Measurements from ENCODE around the gene PPFIA1.

PPFIA1 gene

DNA sequence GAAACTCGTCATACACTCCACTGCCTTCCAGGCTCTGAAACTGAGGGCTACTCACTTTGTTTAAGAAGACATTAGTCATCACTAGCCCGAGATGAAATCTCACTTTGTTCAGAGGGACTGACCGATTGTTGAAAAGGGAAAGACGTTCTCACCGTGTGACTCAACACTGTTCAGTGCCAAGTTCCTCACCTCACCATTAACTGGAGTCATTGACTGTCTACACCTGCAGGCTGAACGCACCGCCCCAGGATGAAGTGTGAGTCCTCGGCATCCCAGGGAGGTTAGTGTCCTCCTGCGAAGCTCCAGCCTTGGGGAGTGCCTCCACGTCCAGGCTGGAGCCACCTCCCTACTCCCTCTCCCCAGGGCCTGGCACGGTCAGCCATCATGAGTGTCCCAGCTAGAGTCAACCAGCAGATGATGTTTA is 37.0 kb upstream of the PPFIA1 start:
- Histone ChIP-seq H3K36me3 (ENCODE audit: control insufficient read depth in 5 of 5, insufficient read depth in 5 of 5, low read length in 5 of 5) (no peaks in the 10 kb centered on the region), H3K27me3 (ENCODE audit: control insufficient read depth in 5 of 5, insufficient read depth in 4 of 5, low read length in 5 of 5) (no peaks in the 10 kb centered on the region), H3K9me3 (ENCODE audit: control insufficient read depth in 5 of 5, low read length in 5 of 5) (peaks cover 0 to 6% (median 0%) of the 10 kb centered on the region in 5 donors), H3K4me3 (ENCODE audit: low read depth in 1 of 5, low read length in 5 of 5) (no peak overlapping the region), H3K27ac (ENCODE audit: low read depth, low read length) (no peak overlapping the region), H3K4me1 (ENCODE audit: control insufficient read depth in 5 of 5, insufficient read depth in 5 of 5, low read length in 5 of 5) (peaks cover 0 to 4% (median 0%) of the 10 kb centered on the region in 5 donors), H3K9ac (ENCODE audit: low read length in 5 of 5) (no peak overlapping the region)

DNA sequence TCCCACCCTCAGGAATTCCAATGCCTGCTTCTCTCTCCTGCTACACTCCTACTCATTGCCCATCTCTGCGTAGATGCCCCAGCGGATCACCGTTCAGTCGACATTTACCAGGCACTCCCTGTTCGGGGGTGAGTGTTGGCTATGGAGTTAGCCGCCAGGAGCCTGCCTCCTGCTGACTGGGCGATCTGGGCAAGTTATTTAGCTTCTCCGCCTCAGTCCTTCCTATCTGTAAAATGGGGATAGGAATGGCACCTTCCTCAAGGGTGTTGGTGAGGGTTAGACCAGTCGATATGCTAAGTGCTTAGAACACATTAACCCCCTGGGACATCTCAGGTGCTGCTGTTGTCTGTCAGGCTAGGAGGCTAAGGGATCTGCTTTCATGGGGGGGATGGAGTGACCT is 36.5 kb upstream of the PPFIA1 start:
- Histone ChIP-seq H3K36me3 (ENCODE audit: control insufficient read depth in 5 of 5, insufficient read depth in 5 of 5, low read length in 5 of 5) (no peaks in the 10 kb centered on the region), H3K4me1 (ENCODE audit: control insufficient read depth in 5 of 5, insufficient read depth in 5 of 5, low read length in 5 of 5) (peaks cover 0 to 4% (median 0%) of the 10 kb centered on the region in 5 donors), H3K27ac (ENCODE audit: low read depth, low read length) (no peak overlapping the region), H3K9me3 (ENCODE audit: control insufficient read depth in 5 of 5, low read length in 5 of 5) (peaks cover 0 to 6% (median 0%) of the 10 kb centered on the region in 5 donors), H3K27me3 (ENCODE audit: control insufficient read depth in 5 of 5, insufficient read depth in 4 of 5, low read length in 5 of 5) (no peaks in the 10 kb centered on the region), H3K4me3 (ENCODE audit: low read depth in 1 of 5, low read length in 5 of 5) (no peak overlapping the region), H3K9ac (ENCODE audit: low read length in 5 of 5) (no peak overlapping the region)

DNA sequence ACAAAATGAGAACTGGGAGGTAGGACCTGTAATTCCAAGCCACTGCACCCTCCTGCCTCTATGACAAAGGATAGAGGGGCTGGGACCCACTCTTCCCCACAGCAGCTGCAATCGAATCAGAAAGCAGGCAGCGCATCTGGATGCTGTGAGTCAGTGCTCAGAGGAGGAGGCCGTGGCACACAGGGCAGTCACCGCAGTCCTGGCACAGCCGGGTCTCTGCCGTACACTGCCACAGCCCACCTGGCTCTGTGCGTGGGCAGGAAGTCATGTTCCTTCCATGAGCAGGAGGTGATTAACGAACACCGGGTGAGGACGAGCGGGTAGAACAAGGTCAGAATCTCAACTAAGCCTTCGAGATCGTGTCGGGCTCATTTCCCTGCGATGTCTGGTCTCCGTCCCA is 30.2 kb upstream of the PPFIA1 start:
- Histone ChIP-seq H3K4me3 (ENCODE audit: low read depth in 1 of 5, low read length in 5 of 5) (no peak overlapping the region), H3K9me3 (ENCODE audit: control insufficient read depth in 5 of 5, low read length in 5 of 5) (peaks cover 0 to 5% (median 0%) of the 10 kb centered on the region in 5 donors), H3K27ac (ENCODE audit: low read depth, low read length) (no peak overlapping the region), H3K4me1 (ENCODE audit: control insufficient read depth in 5 of 5, insufficient read depth in 5 of 5, low read length in 5 of 5) (peaks cover 0 to 23% (median 14%) of the 10 kb centered on the region in 5 donors), H3K9ac (ENCODE audit: low read length in 5 of 5) (no peak overlapping the region), H3K27me3 (ENCODE audit: control insufficient read depth in 5 of 5, insufficient read depth in 4 of 5, low read length in 5 of 5) (peaks cover 0 to 2% (median 0%) of the 10 kb centered on the region in 5 donors), H3K36me3 (ENCODE audit: control insufficient read depth in 5 of 5, insufficient read depth in 5 of 5, low read length in 5 of 5) (no peaks in the 10 kb centered on the region)

DNA sequence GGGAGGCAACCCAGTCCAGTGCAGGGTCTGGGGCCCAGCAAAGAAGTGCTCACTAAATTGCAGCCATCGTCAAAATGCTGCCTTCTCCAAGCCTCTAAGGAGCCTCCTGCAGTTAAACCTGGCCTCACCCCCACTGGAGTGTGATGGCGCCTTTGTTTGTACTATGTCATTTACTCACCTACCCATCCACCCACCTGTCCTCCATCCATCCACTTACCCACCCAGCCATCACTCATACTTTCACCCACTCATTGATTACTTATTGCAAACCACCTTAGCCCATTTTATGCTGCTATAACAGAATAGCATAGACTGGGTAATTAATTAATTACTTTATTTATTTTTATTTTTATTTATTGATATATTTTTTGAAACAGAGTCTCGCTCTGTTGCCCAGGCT is 28.8 kb upstream of the PPFIA1 start:
- peaks cover 0 to 2% (median 0%) of the 10 kb centered on the region in 5 donors for H3K27me3 ChIP-seq (ENCODE audit: control insufficient read depth in 5 of 5, insufficient read depth in 4 of 5, low read length in 5 of 5)
- H3K4me3 ChIP-seq (ENCODE audit: low read depth in 1 of 5, low read length in 5 of 5), result no peak overlapping the region
- H3K27ac ChIP-seq (ENCODE audit: low read depth, low read length), result no peak overlapping the region
- peaks cover 0 to 5% (median 0%) of the 10 kb centered on the region in 5 donors for H3K9me3 ChIP-seq (ENCODE audit: control insufficient read depth in 5 of 5, low read length in 5 of 5)
- H3K9ac ChIP-seq (ENCODE audit: low read length in 5 of 5), result no peak overlapping the region
- peaks cover 0 to 23% (median 14%) of the 10 kb centered on the region in 5 donors for H3K4me1 ChIP-seq (ENCODE audit: control insufficient read depth in 5 of 5, insufficient read depth in 5 of 5, low read length in 5 of 5)
- no peaks in the 10 kb centered on the region for H3K36me3 ChIP-seq (ENCODE audit: control insufficient read depth in 5 of 5, insufficient read depth in 5 of 5, low read length in 5 of 5)

DNA sequence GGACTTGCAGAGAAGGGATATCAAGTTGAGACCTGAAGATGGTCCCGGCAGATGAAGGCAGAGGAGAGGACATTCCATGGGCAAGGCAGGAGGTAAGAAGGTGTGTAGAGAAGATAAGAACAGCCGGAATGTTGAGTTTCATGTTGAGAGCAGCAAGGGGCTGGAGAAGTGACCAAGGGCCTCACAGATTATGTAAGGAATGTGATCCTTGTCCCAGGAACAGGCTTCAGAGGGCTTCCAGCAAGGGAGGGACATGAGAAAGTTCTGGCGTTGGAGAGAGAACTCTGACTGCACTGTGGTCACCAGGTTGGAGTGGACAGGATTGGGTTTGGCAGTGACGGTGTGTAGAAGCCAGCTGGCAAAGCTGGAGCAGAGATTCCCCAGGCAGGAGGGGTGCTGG is 27.6 kb upstream of the PPFIA1 start:
- Histone ChIP-seq H3K27me3 (ENCODE audit: control insufficient read depth in 5 of 5, insufficient read depth in 4 of 5, low read length in 5 of 5) (peaks cover 0 to 2% (median 0%) of the 10 kb centered on the region in 5 donors), H3K36me3 (ENCODE audit: control insufficient read depth in 5 of 5, insufficient read depth in 5 of 5, low read length in 5 of 5) (no peaks in the 10 kb centered on the region), H3K9me3 (ENCODE audit: control insufficient read depth in 5 of 5, low read length in 5 of 5) (peaks cover 0 to 5% (median 0%) of the 10 kb centered on the region in 5 donors), H3K27ac (ENCODE audit: low read depth, low read length) (no peak overlapping the region), H3K4me1 (ENCODE audit: control insufficient read depth in 5 of 5, insufficient read depth in 5 of 5, low read length in 5 of 5) (peaks cover 0 to 30% (median 22%) of the 10 kb centered on the region in 5 donors), H3K4me3 (ENCODE audit: low read depth in 1 of 5, low read length in 5 of 5) (peak overlapping the region in 1 of 5 donors; percentile 10), H3K9ac (ENCODE audit: low read length in 5 of 5) (no peak overlapping the region)

DNA sequence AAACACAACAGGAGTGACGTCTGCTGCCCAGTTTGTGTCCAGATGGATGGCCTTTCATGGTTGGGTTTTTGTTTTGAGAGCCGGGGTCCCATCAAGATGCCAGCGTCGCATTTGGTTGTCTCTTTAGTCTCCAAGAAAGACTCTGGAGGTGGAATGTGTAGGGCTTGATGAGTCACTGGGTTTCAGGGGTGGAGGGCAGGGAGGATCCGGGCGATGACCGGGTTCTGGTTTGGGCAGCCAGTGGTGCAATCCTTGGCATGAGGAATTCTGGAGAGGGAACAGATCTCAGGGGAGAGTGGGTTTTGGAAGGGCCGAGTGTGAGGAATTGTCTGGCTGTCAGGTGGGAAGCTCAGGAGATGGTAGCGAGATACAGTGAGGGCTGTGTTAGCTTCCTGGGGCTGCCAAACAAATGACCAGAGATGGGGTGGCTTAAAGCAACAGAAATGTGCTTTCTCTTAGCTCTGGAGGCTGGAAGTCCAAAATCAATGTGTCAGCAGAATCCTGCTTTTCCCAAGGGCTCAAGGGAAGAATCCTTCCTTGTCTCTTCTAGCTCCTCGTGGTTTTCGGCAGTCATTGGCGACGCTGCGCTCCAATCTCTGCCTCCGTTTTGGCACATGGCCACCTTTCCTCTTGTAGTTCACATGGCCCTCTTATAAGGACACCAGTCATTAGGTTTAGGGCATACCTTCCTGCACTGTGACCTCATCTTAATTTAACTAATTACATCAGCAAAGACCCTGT is 26.4 kb upstream of the PPFIA1 start:
- peaks cover 0 to 33% (median 23%) of the 10 kb centered on the region in 5 donors for H3K4me1 ChIP-seq (ENCODE audit: control insufficient read depth in 5 of 5, insufficient read depth in 5 of 5, low read length in 5 of 5)
- H3K9ac ChIP-seq (ENCODE audit: low read length in 5 of 5), result no peak overlapping the region
- no peak overlapping the region for H3K27ac ChIP-seq (ENCODE audit: low read depth, low read length)
- peak overlapping the region in 2 of 5 donors; percentile 13 to 36 for H3K4me3 ChIP-seq (ENCODE audit: low read depth in 1 of 5, low read length in 5 of 5)
- no peaks in the 10 kb centered on the region for H3K36me3 ChIP-seq (ENCODE audit: control insufficient read depth in 5 of 5, insufficient read depth in 5 of 5, low read length in 5 of 5)
- peaks cover 0 to 5% (median 0%) of the 10 kb centered on the region in 5 donors for H3K9me3 ChIP-seq (ENCODE audit: control insufficient read depth in 5 of 5, low read length in 5 of 5)
- peaks cover 0 to 2% (median 0%) of the 10 kb centered on the region in 5 donors for H3K27me3 ChIP-seq (ENCODE audit: control insufficient read depth in 5 of 5, insufficient read depth in 4 of 5, low read length in 5 of 5)

DNA sequence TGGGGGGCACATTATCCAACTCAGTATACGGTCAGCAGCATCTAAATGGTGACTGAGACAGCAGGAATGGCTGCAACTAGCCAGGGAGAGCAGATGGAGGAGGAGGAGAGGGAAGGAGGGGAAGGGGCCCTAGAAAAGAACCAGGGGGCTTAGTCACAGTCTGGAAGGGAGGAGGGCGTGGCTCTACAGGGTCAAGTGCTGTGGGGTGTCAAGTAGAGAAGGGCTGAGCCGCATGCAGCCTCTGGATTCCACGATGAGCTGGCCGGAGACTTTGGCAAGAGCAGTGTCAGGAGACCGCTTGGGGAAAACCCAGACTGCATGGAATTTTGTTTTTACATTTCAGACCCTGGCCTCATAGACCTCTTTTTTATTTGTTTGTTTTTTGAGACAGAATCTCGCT is 25.8 kb upstream of the PPFIA1 start:
- H3K4me3 ChIP-seq (ENCODE audit: low read depth in 1 of 5, low read length in 5 of 5), result no peak overlapping the region
- H3K36me3 ChIP-seq (ENCODE audit: control insufficient read depth in 5 of 5, insufficient read depth in 5 of 5, low read length in 5 of 5), result no peaks in the 10 kb centered on the region
- H3K4me1 ChIP-seq (ENCODE audit: control insufficient read depth in 5 of 5, insufficient read depth in 5 of 5, low read length in 5 of 5), result peaks cover 0 to 33% (median 23%) of the 10 kb centered on the region in 5 donors
- no peak overlapping the region for H3K9ac ChIP-seq (ENCODE audit: low read length in 5 of 5)
- H3K27ac ChIP-seq (ENCODE audit: low read depth, low read length), result no peak overlapping the region
- peaks cover 0 to 2% (median 0%) of the 10 kb centered on the region in 5 donors for H3K27me3 ChIP-seq (ENCODE audit: control insufficient read depth in 5 of 5, insufficient read depth in 4 of 5, low read length in 5 of 5)
- H3K9me3 ChIP-seq (ENCODE audit: control insufficient read depth in 5 of 5, low read length in 5 of 5), result peaks cover 0 to 5% (median 0%) of the 10 kb centered on the region in 5 donors

DNA sequence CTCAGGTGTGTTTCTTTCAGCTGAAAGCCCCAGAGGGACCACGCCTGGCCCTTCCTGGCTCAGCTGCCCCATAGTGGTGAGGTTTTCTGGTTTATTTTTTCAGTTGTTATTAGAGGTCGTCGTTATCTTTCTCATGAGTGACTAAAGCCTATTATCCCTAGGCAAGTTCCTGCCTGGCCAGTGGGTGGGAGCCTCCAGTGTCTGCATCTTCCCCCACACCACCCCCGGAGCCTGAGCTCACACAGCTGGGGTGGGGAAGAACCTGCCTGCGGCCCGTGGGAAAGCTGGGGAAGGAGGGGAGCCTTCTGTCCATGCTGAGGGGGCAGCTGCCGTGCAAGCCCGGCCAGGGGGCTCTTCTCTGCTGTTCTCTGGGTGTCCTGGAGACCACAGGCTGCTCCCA is 24.3 kb upstream of the PPFIA1 start:
- H3K36me3 ChIP-seq (ENCODE audit: control insufficient read depth in 5 of 5, insufficient read depth in 5 of 5, low read length in 5 of 5), result no peaks in the 10 kb centered on the region

DNA sequence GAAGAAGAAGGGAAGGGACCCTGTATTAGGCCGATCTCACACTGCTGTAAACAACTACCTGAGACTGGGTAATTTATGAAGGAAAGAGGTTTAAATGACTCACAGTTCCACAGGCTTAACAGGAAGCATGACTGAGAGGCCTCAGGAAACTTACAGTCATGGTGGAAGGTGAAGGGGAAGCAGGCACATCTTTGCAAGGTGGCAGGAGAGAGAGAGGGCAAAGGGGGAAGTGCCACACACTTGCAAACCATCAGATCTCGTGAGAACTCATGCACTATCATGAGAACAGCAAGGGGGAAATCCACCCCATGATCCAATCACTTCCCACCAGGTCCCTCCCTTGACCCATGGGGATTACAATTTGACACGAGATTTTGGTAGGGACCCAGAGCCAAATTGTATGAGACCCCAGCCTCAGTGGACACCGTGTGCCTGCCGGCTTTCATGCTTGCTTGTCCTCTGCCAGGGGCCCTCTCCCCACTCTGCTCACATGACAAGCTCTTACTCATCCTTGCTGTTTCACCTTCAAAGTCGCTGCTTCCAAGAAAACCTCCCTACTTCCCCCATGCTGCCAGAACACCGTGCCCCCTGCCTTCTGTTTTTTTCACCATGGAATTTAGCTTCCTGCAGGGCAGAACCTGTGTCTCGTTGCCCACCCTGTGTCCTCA is 23.3 kb upstream of the PPFIA1 start:
- no peaks in the 10 kb centered on the region for H3K36me3 ChIP-seq (ENCODE audit: control insufficient read depth in 5 of 5, insufficient read depth in 5 of 5, low read length in 5 of 5)
- H3K27me3 ChIP-seq (ENCODE audit: control insufficient read depth in 5 of 5, insufficient read depth in 4 of 5, low read length in 5 of 5), result no peaks in the 10 kb centered on the region
- no peak overlapping the region for H3K9ac ChIP-seq (ENCODE audit: low read length in 5 of 5)
- H3K27ac ChIP-seq (ENCODE audit: low read depth, low read length), result no peak overlapping the region
- peaks cover 0 to 40% (median 23%) of the 10 kb centered on the region in 5 donors for H3K4me1 ChIP-seq (ENCODE audit: control insufficient read depth in 5 of 5, insufficient read depth in 5 of 5, low read length in 5 of 5)
- H3K9me3 ChIP-seq (ENCODE audit: control insufficient read depth in 5 of 5, low read length in 5 of 5), result peaks cover 0 to 5% (median 0%) of the 10 kb centered on the region in 5 donors
- H3K4me3 ChIP-seq (ENCODE audit: low read depth in 1 of 5, low read length in 5 of 5), result peak overlapping the region in 1 of 5 donors; percentile 6

More for the DNA sequence above, 24.3 kb upstream of the PPFIA1 start:
- Histone ChIP-seq H3K9me3 (ENCODE audit: control insufficient read depth in 5 of 5, low read length in 5 of 5) (peaks cover 0 to 5% (median 0%) of the 10 kb centered on the region in 5 donors), H3K27me3 (ENCODE audit: control insufficient read depth in 5 of 5, insufficient read depth in 4 of 5, low read length in 5 of 5) (no peaks in the 10 kb centered on the region), H3K4me3 (ENCODE audit: low read depth in 1 of 5, low read length in 5 of 5) (no peak overlapping the region), H3K9ac (ENCODE audit: low read length in 5 of 5) (no peak overlapping the region), H3K4me1 (ENCODE audit: control insufficient read depth in 5 of 5, insufficient read depth in 5 of 5, low read length in 5 of 5) (peaks cover 0 to 33% (median 23%) of the 10 kb centered on the region in 5 donors), H3K27ac (ENCODE audit: low read depth, low read length) (no peak overlapping the region)

DNA sequence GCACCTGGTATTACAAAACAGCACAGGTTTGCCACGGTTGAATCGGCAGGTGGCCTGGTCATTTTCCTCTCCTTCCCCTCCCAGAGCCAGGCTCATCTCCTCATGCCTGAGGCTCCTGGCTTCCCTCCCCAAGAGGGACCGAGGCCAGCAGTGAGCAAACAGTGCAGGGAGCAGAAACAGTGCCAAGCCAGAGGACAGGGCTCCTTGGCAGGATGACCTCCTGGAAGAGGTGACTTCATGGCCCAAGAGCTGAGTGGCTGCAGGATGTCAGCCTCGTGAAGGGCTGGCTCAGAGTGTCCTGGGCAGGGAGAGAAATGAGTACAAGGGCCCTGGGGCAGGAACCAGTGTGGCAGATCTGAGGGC is 22.8 kb upstream of the PPFIA1 start:
- no peak overlapping the region for H3K9ac ChIP-seq (ENCODE audit: low read length in 5 of 5)
- peaks cover 0 to 5% (median 0%) of the 10 kb centered on the region in 5 donors for H3K9me3 ChIP-seq (ENCODE audit: control insufficient read depth in 5 of 5, low read length in 5 of 5)
- H3K27me3 ChIP-seq (ENCODE audit: control insufficient read depth in 5 of 5, insufficient read depth in 4 of 5, low read length in 5 of 5), result no peaks in the 10 kb centered on the region
- H3K36me3 ChIP-seq (ENCODE audit: control insufficient read depth in 5 of 5, insufficient read depth in 5 of 5, low read length in 5 of 5), result no peaks in the 10 kb centered on the region
- no peak overlapping the region for H3K27ac ChIP-seq (ENCODE audit: low read depth, low read length)
- H3K4me1 ChIP-seq (ENCODE audit: control insufficient read depth in 5 of 5, insufficient read depth in 5 of 5, low read length in 5 of 5), result peaks cover 0 to 39% (median 23%) of the 10 kb centered on the region in 5 donors
- peak overlapping the region in 1 of 5 donors; percentile 6 for H3K4me3 ChIP-seq (ENCODE audit: low read depth in 1 of 5, low read length in 5 of 5)

Data from subcutaneous abdominal adipose tissue (tissue), 5 donors.